HAP-1 (cell line): ENCODE data around the gene PNRC1.

Source experiments
- DNase-seq, 2 experiments: peaks; one replicate each; pipeline ENCODE4 v3.0.0-alpha.2; 2016 to 2020; ENCODE audit warnings: low spot score in 2 of 2
- H3K27me3 ChIP-seq: fragments of 250-450 bp; sonication (Bioruptor Pico); 2 replicates; pipeline ENCODE4 v1.5.1; 2020; ENCODE audit warnings: low read depth, mild to moderate bottlenecking, moderate library complexity
- H3K36me3 ChIP-seq: fragments of 250-450 bp; sonication (Bioruptor Pico); replicated peaks from 2 replicates; pipeline ENCODE4 v1.5.1; 2020; ENCODE audit warnings: mild to moderate bottlenecking
- H3K4me1 ChIP-seq: fragments of 250-450 bp; sonication (Bioruptor Pico); 2 replicates; pipeline ENCODE4 v1.5.1; 2020; ENCODE audit warnings: mild to moderate bottlenecking
- H3K4me3 ChIP-seq: fragments of 250-450 bp; sonication (Bioruptor Pico); 2 replicates; pipeline ENCODE4 v1.5.1; 2020; ENCODE audit warnings: mild to moderate bottlenecking, moderate library complexity
- H3K9me3 ChIP-seq: fragments of 250-450 bp; sonication (Bioruptor Pico); 2 replicates; pipeline ENCODE4 v1.5.1; 2020; ENCODE audit warnings: mild to moderate bottlenecking, moderate library complexity
- in situ Hi-C: fragments of 300-500 bp; cut with MboI; formaldehyde crosslinking; loops from 3 replicates; pipeline ENCODE4 v1.14.3; 2020; ENCODE audit warnings: low sequenced_read_pairs, inconsistent platforms, mixed read lengths

PNRC1 gene

DNA sequence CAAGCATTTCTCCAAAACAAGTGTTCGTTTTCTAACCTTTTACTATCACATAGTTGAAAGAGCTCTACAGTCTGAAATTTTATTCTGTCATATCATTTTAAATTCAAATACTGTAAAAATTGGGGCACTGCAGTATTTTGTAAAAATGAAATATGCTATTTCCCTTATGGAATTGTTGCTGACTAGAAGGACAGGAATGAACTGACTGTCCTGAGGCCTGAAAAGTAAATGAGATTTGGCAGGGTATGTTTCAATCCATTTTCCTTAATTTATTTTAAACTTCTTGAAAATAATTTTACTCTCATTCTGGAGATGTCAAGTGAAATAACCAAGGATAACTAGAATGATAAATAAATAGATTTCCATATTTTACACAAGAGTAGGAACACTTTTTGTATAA, 11.9 kb upstream of the PNRC1 start:
- H3K4me3 ChIP-seq: no peak overlapping the region
- H3K4me1 ChIP-seq: no peaks in the 10 kb centered on the region
- no peaks in the 10 kb centered on the region; the same call in 1 of the 2 replicates for H3K27me3 ChIP-seq
- DNase-seq: no peak
- no peaks in the 10 kb centered on the region; the same call in none of the 2 replicates for H3K9me3 ChIP-seq
- no peaks in the 10 kb centered on the region for H3K36me3 ChIP-seq
- in situ Hi-C loops: no loop called here

DNA sequence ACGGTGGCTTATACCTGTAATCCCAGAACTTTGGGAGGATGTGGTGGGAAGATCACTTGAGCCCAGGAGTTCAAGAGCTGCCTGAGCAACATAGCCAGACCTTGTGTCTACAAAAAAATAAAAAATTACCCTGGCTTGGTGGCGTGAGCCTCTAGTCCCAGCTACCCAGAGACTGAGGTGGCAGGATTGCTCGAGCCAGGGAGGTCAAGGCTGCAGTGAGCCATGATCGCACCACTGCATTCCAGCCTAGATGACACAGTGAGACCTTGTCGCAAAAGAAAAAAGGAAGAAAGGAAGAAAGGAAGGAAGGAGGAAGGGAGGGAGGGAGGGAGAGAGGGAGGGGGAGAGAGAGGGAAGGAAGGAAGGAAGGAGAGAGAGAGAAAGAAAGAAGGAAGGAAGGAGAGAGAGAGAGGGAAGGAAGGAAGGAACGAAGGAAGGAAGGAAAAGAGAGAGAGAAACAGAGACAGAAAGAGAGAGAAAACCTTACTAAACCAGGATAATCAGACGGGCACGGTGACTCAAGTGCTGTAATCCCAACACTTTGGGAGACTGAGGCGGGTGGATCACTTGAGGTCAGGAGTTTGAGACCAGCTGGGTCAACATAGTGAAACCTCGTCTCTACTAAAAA, 10.9 kb upstream of the PNRC1 start:
- Histone ChIP-seq H3K9me3 (no peaks in the 10 kb centered on the region; the same call in none of the 2 replicates), H3K27me3 (no peaks in the 10 kb centered on the region; the same call in 1 of the 2 replicates), H3K4me3 (no peak overlapping the region), H3K4me1 (no peaks in the 10 kb centered on the region), H3K36me3 (no peaks in the 10 kb centered on the region)
- in situ Hi-C loops: no loop called here
- no peak for DNase-seq

DNA sequence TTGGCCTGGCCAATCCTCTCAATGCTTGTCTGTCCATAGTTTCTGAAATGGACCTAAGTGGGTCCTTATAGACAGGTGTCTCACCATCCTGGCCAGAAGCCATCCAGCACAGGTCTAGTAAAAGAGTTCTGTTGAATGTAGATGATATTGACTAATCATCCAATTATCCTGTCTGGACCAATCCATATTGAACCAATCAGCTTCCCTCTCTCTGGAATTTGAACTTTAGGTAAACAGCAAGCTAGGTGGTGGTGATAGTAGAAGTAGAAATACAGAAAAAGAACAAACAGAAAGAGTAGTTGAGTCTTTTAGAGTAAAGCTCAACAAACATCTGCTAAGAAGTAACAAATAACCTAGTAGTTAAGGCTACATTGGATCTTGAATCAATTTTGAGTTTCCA, 9.5 kb upstream of the PNRC1 start:
- Histone ChIP-seq H3K27me3 (no peaks in the 10 kb centered on the region; the same call in 1 of the 2 replicates), H3K4me1 (no peaks in the 10 kb centered on the region), H3K4me3 (no peak overlapping the region), H3K36me3 (no peaks in the 10 kb centered on the region), H3K9me3 (no peaks in the 10 kb centered on the region; the same call in none of the 2 replicates)
- in situ Hi-C loops: no loop called here
- no peak for DNase-seq

DNA sequence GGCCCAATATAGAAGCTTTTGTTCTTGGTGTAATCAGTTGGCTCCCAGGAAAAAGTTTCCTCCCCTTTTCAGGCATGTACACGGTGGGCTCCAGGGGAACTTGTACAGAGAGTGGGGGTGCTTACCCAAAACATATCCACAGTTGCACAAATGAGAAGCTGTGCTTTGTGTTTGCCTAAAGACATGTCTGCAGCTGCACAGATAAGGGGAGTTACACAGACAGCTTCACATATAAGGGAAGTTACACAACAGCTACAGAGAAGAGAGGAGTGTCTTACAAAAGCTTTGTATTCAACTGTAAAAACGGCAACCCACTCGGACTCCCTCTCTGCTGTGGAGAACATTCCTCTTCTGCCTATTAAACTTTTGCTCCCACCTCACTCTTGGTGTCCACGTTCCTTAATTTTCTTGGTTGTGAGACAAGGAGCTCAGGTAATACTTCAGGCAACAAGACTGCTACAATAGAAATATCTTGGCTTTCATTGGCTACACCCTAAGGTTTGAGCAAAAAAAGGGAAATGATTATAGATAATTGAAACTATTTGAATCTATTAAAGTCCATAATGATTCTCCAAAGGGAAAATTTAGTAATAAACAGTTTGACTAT, 7.4 kb upstream of the PNRC1 start:
- Histone ChIP-seq H3K4me3 (no peak overlapping the region), H3K4me1 (no peaks in the 10 kb centered on the region), H3K36me3 (no peaks in the 10 kb centered on the region), H3K27me3 (no peaks in the 10 kb centered on the region; the same call in 1 of the 2 replicates), H3K9me3 (no peaks in the 10 kb centered on the region; the same call in none of the 2 replicates)
- no peak for DNase-seq
- in situ Hi-C loops: no loop called here

DNA sequence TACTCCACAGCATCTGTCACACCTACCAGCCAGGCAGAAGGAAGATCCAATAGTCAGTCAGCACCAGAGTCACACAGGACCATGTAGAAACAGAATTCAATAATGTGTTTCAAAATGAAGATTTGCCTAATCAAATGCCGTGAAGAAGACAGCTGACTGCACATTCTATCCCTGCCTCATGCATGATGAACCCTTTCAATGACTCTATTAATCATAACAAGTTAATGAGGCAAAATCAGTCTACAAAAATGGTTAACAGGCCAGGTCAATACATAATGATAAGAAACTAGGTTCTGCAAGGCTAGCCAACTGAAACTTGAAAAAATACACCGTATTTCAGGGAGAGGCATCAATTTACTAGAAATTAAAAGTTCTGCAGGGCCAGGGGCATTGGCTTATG, 6.7 kb upstream of the PNRC1 start:
- no peaks in the 10 kb centered on the region; the same call in none of the 2 replicates for H3K9me3 ChIP-seq
- H3K27me3 ChIP-seq: no peaks in the 10 kb centered on the region; the same call in 1 of the 2 replicates
- H3K4me3 ChIP-seq: no peak overlapping the region
- in situ Hi-C loops: no loop called here
- no peak for DNase-seq
- H3K36me3 ChIP-seq: no peaks in the 10 kb centered on the region
- H3K4me1 ChIP-seq: peaks cover 5% of the 10 kb centered on the region

DNA sequence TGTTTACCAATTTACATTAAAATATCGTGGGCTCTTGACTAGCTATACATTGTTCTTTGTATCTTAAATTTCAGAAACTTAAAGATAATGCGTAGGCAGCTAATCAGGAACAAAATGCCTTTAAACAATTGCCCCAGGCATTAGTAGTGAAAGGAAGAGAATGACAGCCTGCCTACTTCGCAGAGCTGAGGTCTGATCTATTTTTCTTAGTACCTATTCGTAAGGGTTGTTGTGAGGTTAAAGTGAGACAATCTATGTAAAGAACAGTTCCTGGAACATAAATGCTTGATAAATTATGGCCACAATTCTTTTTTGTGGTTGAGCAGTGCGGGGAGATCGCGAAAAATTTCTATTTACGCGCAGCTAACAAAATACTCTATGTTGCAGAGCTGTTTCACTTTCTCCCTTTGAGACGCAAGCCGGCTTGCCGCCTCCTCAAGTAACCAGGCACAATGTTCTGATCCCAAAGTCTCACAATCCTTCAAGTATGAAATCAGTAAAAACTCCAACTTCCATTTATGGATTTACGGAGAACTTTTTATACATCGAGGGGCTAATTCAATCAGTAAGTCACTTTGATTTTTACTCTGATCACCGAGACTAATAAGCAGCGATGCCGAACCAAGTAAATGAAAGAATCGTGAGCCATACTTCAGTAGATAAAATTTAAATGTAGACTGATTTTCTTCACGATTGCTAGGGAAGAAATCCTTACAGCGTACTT, 878 bp upstream of the PNRC1 start:
- Histone ChIP-seq H3K36me3 (peaks cover 8% of the 10 kb centered on the region), H3K4me3 (peak overlapping the region; percentile 80), H3K9me3 (no peaks in the 10 kb centered on the region), H3K27me3 (no peaks in the 10 kb centered on the region), H3K4me1 (peaks cover 13% of the 10 kb centered on the region)
- peak; percentile 58 to 81 for DNase-seq
- in situ Hi-C loops: no loop called here

DNA sequence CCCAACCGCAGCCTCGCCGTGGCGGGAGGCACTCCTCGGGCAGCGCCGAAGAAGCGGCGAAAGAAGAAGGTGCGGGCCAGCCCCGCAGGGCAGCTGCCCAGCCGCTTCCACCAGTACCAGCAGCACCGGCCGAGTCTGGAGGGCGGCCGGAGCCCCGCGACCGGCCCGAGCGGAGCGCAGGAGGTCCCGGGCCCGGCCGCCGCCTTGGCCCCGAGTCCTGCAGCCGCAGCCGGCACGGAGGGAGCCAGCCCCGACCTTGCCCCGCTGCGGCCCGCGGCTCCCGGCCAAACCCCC, 525 bp downstream of the PNRC1 start:
- H3K27me3 ChIP-seq: no peaks in the 10 kb centered on the region
- peak overlapping the region; percentile 80 for H3K4me3 ChIP-seq
- DNase-seq: no peak
- in situ Hi-C loops: no loop called here
- peaks cover 18% of the 10 kb centered on the region for H3K4me1 ChIP-seq
- H3K9me3 ChIP-seq: no peaks in the 10 kb centered on the region
- H3K36me3 ChIP-seq: peaks cover 11% of the 10 kb centered on the region

DNA sequence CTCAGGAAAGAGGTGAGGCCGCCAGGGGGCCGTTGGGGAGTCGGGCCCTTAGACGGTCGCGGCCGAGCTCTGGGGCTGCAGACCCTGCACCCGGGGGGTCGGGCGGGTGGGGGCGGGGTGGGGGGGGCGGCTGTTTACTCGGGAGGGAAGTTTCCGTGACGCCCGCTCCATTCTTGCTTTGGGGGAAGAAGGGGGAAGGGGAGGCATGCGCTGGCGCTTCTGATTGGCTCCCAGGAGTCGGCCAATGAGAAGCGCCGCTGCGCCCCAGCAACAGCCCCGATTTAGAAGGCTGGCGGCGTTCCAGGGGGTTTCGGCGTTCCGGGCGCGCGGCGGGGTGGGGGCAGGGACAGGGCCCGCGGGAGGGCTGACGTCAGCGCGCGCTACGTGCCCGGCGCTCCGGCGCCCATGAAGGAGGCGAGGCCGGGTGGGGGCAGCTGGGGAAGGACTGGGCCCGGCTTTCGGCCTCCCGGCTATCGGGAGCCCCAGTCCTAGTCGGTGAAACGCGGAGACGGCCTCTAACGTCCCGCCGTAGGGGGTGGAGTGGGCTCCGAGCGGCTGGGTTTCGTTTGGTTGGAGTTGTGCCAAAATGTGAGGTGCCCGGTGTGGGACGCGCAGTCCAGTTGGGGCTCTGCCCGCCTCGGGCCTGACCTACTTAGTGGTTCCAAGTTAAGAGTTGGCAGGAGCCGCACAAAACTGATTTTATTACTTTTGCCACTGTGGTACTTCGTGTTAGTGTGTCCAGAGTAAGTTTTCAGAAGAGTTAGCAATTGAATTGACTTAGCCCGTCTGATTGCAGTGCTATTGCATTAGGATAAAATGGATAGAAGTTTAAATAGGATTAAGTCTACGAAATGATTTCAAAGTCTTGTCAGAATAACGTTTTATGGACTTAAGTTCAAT, 1.1 kb downstream of the PNRC1 start:
- Histone ChIP-seq H3K4me1 (peaks cover 18% of the 10 kb centered on the region), H3K9me3 (no peaks in the 10 kb centered on the region), H3K36me3 (peaks cover 11% of the 10 kb centered on the region), H3K4me3 (peak overlapping the region; percentile 80), H3K27me3 (no peaks in the 10 kb centered on the region)
- DNase-seq: peak; percentile 90 to 99
- in situ Hi-C loops: no loop called here

DNA sequence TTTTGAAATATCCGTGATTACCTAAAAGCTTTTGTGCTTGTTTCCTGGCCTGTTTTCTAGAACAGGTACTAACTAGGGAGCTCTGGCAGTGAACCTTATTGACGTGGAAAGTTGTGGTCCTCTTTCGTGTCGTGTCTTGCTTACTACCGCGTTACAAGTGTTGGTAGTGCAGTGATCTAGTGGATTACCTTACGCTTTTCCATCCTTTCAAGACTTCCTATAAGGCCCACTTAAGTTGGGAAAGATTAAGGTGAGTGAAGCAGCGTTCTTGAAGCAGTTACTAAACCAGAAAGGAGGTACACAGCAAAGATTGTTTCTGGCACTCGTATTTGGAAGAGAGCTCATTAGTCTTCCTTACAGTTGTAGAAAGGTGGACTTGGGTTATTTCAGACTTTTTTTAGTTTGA, 1.9 kb downstream of the PNRC1 start:
- Histone ChIP-seq H3K27me3 (no peaks in the 10 kb centered on the region), H3K9me3 (no peaks in the 10 kb centered on the region), H3K4me1 (peaks cover 18% of the 10 kb centered on the region), H3K36me3 (peaks cover 11% of the 10 kb centered on the region), H3K4me3 (peak overlapping the region; percentile 80)
- in situ Hi-C loops: no loop called here
- DNase-seq: peak in 1 of 2 experiments; percentile 20

DNA sequence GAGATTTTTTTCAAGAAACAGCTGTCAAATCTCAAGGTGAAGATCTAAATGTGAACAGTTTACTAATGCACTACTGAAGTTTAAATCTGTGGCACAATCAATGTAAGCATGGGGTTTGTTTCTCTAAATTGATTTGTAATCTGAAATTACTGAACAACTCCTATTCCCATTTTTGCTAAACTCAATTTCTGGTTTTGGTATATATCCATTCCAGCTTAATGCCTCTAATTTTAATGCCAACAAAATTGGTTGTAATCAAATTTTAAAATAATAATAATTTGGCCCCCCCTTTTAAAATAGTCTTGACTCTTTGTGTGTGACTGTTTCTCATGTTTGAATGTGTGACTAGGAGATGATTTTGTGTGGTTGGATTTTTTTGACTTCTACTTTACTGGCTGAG, 4.0 kb downstream of the PNRC1 start:
- no peaks in the 10 kb centered on the region for H3K27me3 ChIP-seq
- peaks cover 11% of the 10 kb centered on the region for H3K36me3 ChIP-seq
- H3K4me1 ChIP-seq: peaks cover 12% of the 10 kb centered on the region
- no peak for DNase-seq
- in situ Hi-C loops: no loop called here
- H3K4me3 ChIP-seq: no peak overlapping the region
- H3K9me3 ChIP-seq: no peaks in the 10 kb centered on the region

DNA sequence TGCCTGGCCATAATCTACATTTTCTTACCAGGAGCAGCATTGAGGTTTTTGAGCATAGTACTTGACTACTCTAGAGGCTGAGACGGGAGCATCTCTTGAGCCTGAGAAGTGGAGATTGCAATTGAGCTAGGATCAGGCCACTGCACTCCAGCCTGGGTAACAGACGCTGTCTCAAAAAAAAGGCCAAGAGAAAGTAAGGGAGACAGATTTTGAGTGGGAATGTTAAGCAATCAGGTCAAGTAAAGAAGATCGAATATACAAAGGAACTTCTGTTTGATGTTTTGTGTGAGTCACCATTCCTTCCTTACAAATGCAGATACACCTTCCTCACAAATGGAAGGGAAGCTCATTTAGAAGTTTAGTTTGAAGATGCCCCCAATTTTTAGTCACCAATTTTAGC, 4.4 kb downstream of the PNRC1 start:
- no peak overlapping the region for H3K4me3 ChIP-seq

DNA sequence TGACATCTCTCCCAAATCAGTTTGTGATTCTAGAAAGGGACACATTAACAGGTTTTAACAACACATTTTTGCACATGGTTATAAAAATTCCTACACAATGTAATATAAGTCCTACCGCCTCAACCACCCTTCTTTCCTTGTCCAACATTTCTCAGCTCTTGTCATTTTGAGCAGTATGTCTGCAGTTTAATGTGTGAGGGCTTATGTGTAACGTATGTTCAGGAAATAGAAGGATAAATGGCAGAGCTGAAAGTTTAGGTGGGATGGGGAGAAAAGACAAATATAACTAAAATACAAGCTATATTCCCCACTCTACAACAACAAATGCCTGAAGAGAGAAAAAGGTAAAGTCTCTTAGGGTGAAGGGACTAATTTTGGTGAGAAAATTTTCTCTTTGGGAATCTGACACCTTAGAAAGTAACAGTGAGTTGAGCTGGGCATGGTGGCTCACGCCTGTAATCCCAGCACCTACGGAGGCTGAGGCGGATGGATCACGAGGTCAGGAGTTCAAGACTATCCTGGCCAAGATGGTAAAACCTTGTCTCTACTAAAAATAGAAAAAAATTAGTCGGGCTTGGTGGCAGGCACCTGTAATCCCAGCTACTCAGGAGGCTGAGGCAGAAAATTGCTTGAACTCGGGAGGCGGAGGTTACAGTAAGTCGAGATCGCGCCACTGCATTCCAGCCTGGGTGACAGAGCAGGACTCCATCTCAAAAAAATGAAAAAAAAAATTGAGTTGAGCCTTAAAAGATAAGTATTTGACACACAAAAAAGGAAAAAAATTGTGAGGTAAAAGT, 5.1 kb downstream of the PNRC1 start:
- Histone ChIP-seq H3K9me3 (no peaks in the 10 kb centered on the region), H3K36me3 (peaks cover 11% of the 10 kb centered on the region), H3K27me3 (no peaks in the 10 kb centered on the region), H3K4me1 (peaks cover 15% of the 10 kb centered on the region), H3K4me3 (no peak overlapping the region)
- no peak for DNase-seq
- in situ Hi-C loops: no loop called here

More for the DNA sequence above, 4.4 kb downstream of the PNRC1 start:
- Histone ChIP-seq H3K4me1 (peaks cover 12% of the 10 kb centered on the region), H3K27me3 (no peaks in the 10 kb centered on the region), H3K9me3 (no peaks in the 10 kb centered on the region), H3K36me3 (peaks cover 11% of the 10 kb centered on the region)
- peak in 1 of 2 experiments; percentile 49 for DNase-seq
- in situ Hi-C loops: no loop called here

DNA sequence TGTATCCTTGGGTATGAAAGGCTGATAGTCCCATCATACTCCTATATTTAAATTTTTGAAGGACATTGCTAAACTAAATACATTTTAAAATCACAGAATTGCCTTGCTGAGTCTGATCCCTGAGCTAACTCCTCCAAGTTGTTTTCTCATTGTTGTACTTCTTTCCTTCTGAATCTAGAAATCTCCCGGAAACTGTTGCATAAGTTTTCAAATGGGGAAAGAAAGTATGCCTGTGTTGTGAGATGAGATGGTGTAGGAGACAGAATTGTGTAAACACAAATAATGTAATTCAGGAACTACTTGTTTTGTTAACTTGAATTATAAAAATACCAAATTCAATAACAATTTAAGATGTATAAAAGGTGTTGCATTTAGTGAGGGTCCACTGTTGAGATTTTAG, 7.3 kb downstream of the PNRC1 start:
- in situ Hi-C loops: no loop called here
- Histone ChIP-seq H3K4me3 (no peak overlapping the region), H3K36me3 (peaks cover 11% of the 10 kb centered on the region), H3K9me3 (no peaks in the 10 kb centered on the region), H3K27me3 (no peaks in the 10 kb centered on the region), H3K4me1 (peaks cover 13% of the 10 kb centered on the region)
- no peak for DNase-seq
